HEK293 (cell line): ENCODE data around the gene UGT1A1.

Experiments
- CTCF ChIA-PET: fragments of 350-600 bp; formaldehyde crosslinking; extraction: SDS; loops from one replicate; lab custom pipeline; 2021; ENCODE audit warnings: antibody characterized with exemption; lab: Yijun Ruan, JAX
- POLR2A ChIA-PET: fragments of 300-600 bp; formaldehyde crosslinking; extraction: SDS; loops from one replicate; lab custom pipeline; 2020; ENCODE audit warnings: antibody characterized with exemption, inconsistent platforms; lab: Yijun Ruan, JAX
- H3K27ac ChIP-seq: fragments of 200-500 bp; sonication (Bioruptor generic); 2 replicates; pipeline ENCODE4 v1.5.1; 2014; ENCODE audit warnings: low read depth, low read length, control low read depth, inconsistent platforms; ENCODE audit errors: extremely low read depth
- H3K36me3 ChIP-seq, 2 experiments: fragments of 200-500 bp in 1 of 2; sonication (Bioruptor generic) in 1 of 2; 1 replicate in 1 of 2; 2 replicates in 1 of 2; pipeline ENCODE4 v1.5.1; 2014 to 2017; ENCODE audit warnings: inconsistent platforms in 2 of 2, low read length in 2 of 2; ENCODE audit not compliant: control insufficient read depth in 2 of 2, insufficient read depth in 1 of 2
- H3K4me1 ChIP-seq: fragments of 200-500 bp; sonication (Bioruptor generic); 2 replicates; pipeline ENCODE4 v1.5.1; 2014; ENCODE audit warnings: mild to moderate bottlenecking, low read length, inconsistent platforms; ENCODE audit not compliant: control insufficient read depth, insufficient read depth
- H3K4me3 ChIP-seq: 2 replicates; pipeline ENCODE4 v1.5.1; 2011; ENCODE audit warnings: low read depth, mild to moderate bottlenecking, control low read depth, low read length, moderate library complexity
- H3K9me3 ChIP-seq: fragments of 200-500 bp; sonication (Bioruptor generic); 2 replicates; pipeline ENCODE4 v1.5.1; 2014; ENCODE audit warnings: low read depth, low read length, inconsistent platforms; ENCODE audit not compliant: control insufficient read depth, insufficient read depth
- BCL11A ChIP-seq: fragments of 450-650 bp; formaldehyde crosslinking; IDR thresholded peaks from 2 replicates; pipeline ENCODE4 v1.5.1; 2016; ENCODE audit warnings: low read depth, missing biosample characterization, missing genetic modification characterization
- HIC1 ChIP-seq: fragments of 450-650 bp; formaldehyde crosslinking; IDR thresholded peaks from 2 replicates; pipeline ENCODE4 v1.5.1; 2016; ENCODE audit warnings: missing biosample characterization, missing genetic modification characterization
- HOXC10 ChIP-seq: sonication (generic); formaldehyde crosslinking; IDR thresholded peaks from 2 replicates; pipeline ENCODE4 v1.8.1; 2023; ENCODE audit warnings: mild to moderate bottlenecking, missing genetic modification reagents
- KLF10 ChIP-seq: fragments of 450-650 bp; IDR thresholded peaks from 2 replicates; pipeline ENCODE4 v1.5.1; 2018; ENCODE audit warnings: missing biosample characterization, mild to moderate bottlenecking, missing genetic modification characterization
- PRDM10 ChIP-seq: fragments of 450-650 bp; formaldehyde crosslinking; IDR thresholded peaks from 2 replicates; pipeline ENCODE4 v1.5.1; 2016; ENCODE audit warnings: missing biosample characterization, missing genetic modification characterization
- REST ChIP-seq: fragments of 450-650 bp; formaldehyde crosslinking; IDR thresholded peaks from 2 replicates; pipeline ENCODE4 v1.5.1; 2016; ENCODE audit warnings: missing biosample characterization, missing genetic modification characterization
- TRIM28 ChIP-seq: IDR thresholded peaks from 2 replicates; pipeline ENCODE4 v1.6.1; 2011; ENCODE audit warnings: low read length, control low read depth, borderline replicate concordance
- ZBTB10 ChIP-seq: fragments of 450-650 bp; formaldehyde crosslinking; IDR thresholded peaks from 2 replicates; pipeline ENCODE4 v1.5.1; 2016; ENCODE audit warnings: missing biosample characterization, missing genetic modification characterization
- ZNF132 ChIP-seq: fragments of 450-650 bp; formaldehyde crosslinking; IDR thresholded peaks from 2 replicates; pipeline ENCODE4 v1.5.1; 2017; ENCODE audit warnings: missing biosample characterization, missing genetic modification characterization, borderline replicate concordance
- ZNF140 ChIP-seq: fragments of 450-650 bp; formaldehyde crosslinking; IDR thresholded peaks from 2 replicates; pipeline ENCODE4 v1.5.1; 2016; ENCODE audit warnings: missing biosample characterization, missing genetic modification characterization
- ZNF366 ChIP-seq: fragments of 450-650 bp; formaldehyde crosslinking; conservative IDR thresholded peaks from 2 replicates; pipeline ENCODE4 v1.5.1; 2016; ENCODE audit warnings: missing biosample characterization, missing genetic modification characterization
- ZNF560 ChIP-seq: fragments of 450-650 bp; formaldehyde crosslinking; IDR thresholded peaks from 2 replicates; pipeline ENCODE4 v1.5.1; 2017; ENCODE audit warnings: missing biosample characterization, missing genetic modification characterization, borderline replicate concordance
- TF ChIP-seq, protein P1 (sequence below): fragments of 450-650 bp; formaldehyde crosslinking; IDR thresholded peaks from 2 replicates; pipeline ENCODE4 v1.5.1; 2016; ENCODE audit warnings: missing biosample characterization, missing genetic modification characterization
- TF ChIP-seq, protein P2 (sequence below): fragments of 450-650 bp; formaldehyde crosslinking; IDR thresholded peaks from 2 replicates; pipeline ENCODE4 v1.5.1; 2016; ENCODE audit warnings: missing biosample characterization, missing genetic modification characterization
- TF ChIP-seq, protein P3 (sequence below): fragments of 450-650 bp; formaldehyde crosslinking; IDR thresholded peaks from 2 replicates; pipeline ENCODE4 v1.5.1; 2016; ENCODE audit warnings: missing biosample characterization, missing genetic modification characterization, borderline replicate concordance

Gene UGT1A1

GRCh38 chr2:233811732-233812131, 51.7 kb downstream of the UGT1A1 start (continued):
- TF ChIP-seq PRDM10 (tag by site-specific recombination) (no peak), ZNF140 (tag by site-specific recombination) (no peak)
- TF ChIP-seq, protein P1, sequence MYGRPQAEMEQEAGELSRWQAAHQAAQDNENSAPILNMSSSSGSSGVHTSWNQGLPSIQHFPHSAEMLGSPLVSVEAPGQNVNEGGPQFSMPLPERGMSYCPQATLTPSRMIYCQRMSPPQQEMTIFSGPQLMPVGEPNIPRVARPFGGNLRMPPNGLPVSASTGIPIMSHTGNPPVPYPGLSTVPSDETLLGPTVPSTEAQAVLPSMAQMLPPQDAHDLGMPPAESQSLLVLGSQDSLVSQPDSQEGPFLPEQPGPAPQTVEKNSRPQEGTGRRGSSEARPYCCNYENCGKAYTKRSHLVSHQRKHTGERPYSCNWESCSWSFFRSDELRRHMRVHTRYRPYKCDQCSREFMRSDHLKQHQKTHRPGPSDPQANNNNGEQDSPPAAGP (tag by site-specific recombination), result no peak

GRCh38 chr2:233813236-233814055, 53.4 kb downstream of the UGT1A1 start:
- no peak overlapping the region for H3K27ac ChIP-seq
- CTCF ChIA-PET, result no interaction called here
- POLR2A ChIA-PET, result no interaction called here
- H3K9me3 ChIP-seq, result no peaks in the 10 kb centered on the region
- H3K4me1 ChIP-seq, result peaks cover 5% of the 10 kb centered on the region; the same call in 1 of the 2 replicates
- H3K36me3 ChIP-seq, result no peaks in the 10 kb centered on the region
- H3K4me3 ChIP-seq, result no peak overlapping the region
- TF ChIP-seq ZNF560 (tag by site-specific recombination) (no peak), HIC1 (tag by site-specific recombination) (no peak), HOXC10 (CRISPR knock-in tag) (no peak), TRIM28 (no peak), ZNF366 (tag by site-specific recombination) (no peak), ZNF140 (tag by site-specific recombination) (no peak), ZBTB10 (tag by site-specific recombination) (no peak), ZNF132 (tag by site-specific recombination) (no peak), BCL11A (tag by site-specific recombination) (no peak), REST (tag by site-specific recombination) (no peak), KLF10 (no peak)
- TF ChIP-seq, protein P2, sequence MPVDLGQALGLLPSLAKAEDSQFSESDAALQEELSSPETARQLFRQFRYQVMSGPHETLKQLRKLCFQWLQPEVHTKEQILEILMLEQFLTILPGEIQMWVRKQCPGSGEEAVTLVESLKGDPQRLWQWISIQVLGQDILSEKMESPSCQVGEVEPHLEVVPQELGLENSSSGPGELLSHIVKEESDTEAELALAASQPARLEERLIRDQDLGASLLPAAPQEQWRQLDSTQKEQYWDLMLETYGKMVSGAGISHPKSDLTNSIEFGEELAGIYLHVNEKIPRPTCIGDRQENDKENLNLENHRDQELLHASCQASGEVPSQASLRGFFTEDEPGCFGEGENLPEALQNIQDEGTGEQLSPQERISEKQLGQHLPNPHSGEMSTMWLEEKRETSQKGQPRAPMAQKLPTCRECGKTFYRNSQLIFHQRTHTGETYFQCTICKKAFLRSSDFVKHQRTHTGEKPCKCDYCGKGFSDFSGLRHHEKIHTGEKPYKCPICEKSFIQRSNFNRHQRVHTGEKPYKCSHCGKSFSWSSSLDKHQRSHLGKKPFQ (tag by site-specific recombination), result no peak
- TF ChIP-seq, protein P3, sequence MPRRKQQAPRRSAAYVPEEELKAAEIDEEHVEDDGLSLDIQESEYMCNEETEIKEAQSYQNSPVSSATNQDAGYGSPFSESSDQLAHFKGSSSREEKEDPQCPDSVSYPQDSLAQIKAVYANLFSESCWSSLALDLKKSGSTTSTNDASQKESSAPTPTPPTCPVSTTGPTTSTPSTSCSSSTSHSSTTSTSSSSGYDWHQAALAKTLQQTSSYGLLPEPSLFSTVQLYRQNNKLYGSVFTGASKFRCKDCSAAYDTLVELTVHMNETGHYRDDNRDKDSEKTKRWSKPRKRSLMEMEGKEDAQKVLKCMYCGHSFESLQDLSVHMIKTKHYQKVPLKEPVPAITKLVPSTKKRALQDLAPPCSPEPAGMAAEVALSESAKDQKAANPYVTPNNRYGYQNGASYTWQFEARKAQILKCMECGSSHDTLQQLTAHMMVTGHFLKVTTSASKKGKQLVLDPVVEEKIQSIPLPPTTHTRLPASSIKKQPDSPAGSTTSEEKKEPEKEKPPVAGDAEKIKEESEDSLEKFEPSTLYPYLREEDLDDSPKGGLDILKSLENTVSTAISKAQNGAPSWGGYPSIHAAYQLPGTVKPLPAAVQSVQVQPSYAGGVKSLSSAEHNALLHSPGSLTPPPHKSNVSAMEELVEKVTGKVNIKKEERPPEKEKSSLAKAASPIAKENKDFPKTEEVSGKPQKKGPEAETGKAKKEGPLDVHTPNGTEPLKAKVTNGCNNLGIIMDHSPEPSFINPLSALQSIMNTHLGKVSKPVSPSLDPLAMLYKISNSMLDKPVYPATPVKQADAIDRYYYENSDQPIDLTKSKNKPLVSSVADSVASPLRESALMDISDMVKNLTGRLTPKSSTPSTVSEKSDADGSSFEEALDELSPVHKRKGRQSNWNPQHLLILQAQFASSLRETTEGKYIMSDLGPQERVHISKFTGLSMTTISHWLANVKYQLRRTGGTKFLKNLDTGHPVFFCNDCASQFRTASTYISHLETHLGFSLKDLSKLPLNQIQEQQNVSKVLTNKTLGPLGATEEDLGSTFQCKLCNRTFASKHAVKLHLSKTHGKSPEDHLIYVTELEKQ (tag by site-specific recombination), result no peak
